GM18870 (cell line): Measurements from ENCODE around the gene CEP350.

ENCODE experiments used
- ATAC-seq: cut with Tn5 transposase; IDR thresholded peaks from one replicate; pipeline ENCODE4 v1.9.1; 2021; ENCODE audit warnings: moderate library complexity; ENCODE audit not compliant: unreplicated experiment

The CEP350 gene

GRCh38 chr1:180153032-180153431 lies 198.4 kb downstream of the CEP350 start:
- ATAC-seq = no peak

GRCh38 chr1:180154003-180154324 lies 199.4 kb downstream of the CEP350 start:
- no peak for ATAC-seq

GRCh38 chr1:180154325-180155181 lies 199.9 kb downstream of the CEP350 start, which contains the start of gene QSOX1:
TSS of gene QSOX1 (plus strand) at chr1:180154869. CDS start at chr1:180154908, 39 bp downstream.
- peak; percentile 63 for ATAC-seq

GRCh38 chr1:180155182-180155682 lies 200.6 kb downstream of the CEP350 start:
- no peak for ATAC-seq

- ATAC-seq = no peak
These were observed 201.6 kb downstream of the CEP350 start for GRCh38 chr1:180156201-180156600.

- ATAC-seq = no peak
These were observed 202.1 kb downstream of the CEP350 start for GRCh38 chr1:180156631-180157091.

- no peak for ATAC-seq
These were observed 202.5 kb downstream of the CEP350 start for GRCh38 chr1:180157108-180157507.

GRCh38 chr1:180157576-180158057 lies 203.0 kb downstream of the CEP350 start:
- ATAC-seq = no peak

GRCh38 chr1:180158149-180159147 lies 203.8 kb downstream of the CEP350 start:
- no peak for ATAC-seq

- no peak for ATAC-seq
These were observed 205.7 kb downstream of the CEP350 start for GRCh38 chr1:180160357-180160756.

- ATAC-seq = no peak
These were observed 208.4 kb downstream of the CEP350 start for GRCh38 chr1:180163041-180163440.
